ENCODE measurements around the gene TUBA1C. TPM values are rescaled to one million over a fixed set of nuclear protein-coding genes. Genes with fewer than 3 reads are reported as not detected.
"Not testable (repeated sequence)": the region's sequence is repeated elsewhere in the genome, so short reads cannot be mapped to it uniquely, and the experiment has no call there.

TUBA1C gene
- polyA plus RNA-seq, 5 donors: 121 to 180 (median 171) TPM

DNA sequence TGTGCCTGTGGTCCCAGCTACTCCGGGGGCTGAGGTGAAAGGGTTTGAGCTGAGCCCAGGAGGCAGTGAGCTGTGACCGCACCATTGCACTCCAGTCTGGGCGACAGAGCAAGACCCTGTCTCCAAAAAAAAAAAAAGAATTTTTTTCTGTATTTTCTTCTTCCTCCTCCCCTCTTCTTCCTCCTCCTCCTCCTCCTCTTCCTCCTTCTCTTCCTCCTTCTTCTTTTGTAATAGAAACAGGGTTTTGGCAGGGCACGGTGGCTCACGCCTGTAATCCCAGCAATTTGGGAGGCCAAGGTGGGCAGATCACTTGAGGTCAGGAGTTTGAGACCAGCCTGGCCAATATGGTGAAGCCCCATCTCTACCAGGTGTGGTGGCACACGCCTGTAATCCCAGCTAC, 15.7 kb downstream of the TUBA1C start:
- not testable (repeated sequence) for DNase-seq

DNA sequence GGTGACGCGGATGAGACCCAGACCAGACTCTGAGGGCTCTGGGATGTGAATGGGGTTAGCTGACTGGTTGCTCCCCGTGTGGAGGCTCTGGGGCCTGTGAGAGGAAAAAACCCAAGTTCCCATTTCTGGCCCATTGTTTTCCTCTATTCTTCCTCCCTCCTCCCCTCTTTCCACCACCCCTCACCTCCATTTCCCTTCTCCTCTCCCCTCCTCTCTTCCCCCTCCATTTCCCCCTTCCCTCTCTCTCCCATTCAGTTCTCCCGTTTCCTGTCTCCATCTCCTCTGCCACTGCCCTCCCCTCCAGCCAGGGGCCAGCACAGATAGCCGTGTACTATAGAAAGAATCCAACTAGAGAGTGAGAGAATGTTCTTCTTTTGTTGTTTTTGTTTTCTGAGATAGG, 17.4 kb downstream of the TUBA1C start:
- no peak for DNase-seq

DNA sequence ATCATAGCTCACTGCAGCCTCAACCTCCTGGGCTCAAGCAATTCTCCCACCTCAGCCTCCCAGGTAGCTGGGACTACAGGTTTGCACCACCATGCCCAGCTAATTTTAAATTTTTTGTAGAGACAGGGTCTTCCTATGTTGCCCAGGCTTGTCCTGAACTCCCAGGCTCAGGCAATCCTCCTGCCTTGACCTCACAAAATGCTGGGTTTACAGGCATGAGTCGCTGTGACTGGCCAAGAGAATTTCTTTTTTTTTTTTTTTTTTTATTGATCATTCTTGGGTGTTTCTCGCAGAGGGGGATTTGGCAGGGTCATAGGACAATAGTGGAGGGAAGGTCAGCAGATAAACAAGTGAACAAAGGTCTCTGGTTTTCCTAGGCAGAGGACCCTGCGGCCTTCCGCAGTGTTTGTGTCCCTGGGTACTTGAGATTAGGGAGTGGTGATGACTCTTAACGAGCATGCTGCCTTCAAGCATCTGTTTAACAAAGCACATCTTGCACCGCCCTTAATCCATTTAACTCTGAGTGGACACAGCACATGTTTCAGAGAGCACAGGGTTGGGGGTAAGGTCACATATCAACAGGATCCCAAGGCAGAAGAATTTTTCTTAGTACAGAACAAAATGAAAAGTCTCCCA, 18.0 kb downstream of the TUBA1C start:
- not testable (repeated sequence) for DNase-seq

DNA sequence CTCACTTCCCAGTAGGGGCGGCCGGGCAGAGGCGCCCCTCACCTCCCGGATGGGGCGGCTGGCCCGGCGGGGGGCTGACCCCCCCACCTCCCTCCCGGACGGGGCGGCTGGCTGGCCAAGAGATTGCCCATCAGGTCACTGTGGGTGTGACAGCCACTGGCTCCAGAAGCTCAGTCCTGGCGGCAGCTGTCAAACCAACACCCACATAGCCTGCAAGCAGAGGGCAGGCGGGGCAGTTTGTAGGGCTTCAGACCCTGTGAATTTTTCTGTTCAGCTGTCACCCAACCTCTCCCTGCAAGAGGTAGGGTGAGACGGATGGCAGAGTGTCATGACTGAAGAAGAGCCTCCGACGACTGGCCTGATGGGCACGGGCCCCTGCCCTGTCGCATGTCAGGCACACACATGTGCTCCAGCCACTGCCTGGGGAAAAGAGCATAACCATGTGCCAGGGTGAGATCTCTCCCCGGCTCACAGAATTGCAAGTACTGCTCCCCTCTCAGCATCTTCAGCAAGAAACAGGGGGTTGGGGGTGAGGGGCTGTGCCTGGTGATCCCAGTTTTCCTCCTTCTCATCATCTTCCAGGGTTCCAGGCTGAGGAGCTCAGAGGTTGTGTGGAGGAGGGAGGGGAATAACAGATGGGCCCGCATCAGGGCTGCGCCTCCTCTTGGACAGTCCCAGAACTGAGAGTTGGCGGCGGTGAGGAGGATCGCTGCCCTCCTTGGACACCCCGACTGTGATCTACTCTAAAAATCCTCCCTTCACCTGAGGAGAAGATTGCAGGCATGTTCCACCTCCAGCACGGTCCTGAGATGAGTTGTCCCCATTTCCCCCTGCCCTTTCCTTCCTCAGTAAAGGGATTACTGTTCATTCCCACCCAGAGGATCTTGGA, 18.9 kb downstream of the TUBA1C start:
- no peak for DNase-seq

DNA sequence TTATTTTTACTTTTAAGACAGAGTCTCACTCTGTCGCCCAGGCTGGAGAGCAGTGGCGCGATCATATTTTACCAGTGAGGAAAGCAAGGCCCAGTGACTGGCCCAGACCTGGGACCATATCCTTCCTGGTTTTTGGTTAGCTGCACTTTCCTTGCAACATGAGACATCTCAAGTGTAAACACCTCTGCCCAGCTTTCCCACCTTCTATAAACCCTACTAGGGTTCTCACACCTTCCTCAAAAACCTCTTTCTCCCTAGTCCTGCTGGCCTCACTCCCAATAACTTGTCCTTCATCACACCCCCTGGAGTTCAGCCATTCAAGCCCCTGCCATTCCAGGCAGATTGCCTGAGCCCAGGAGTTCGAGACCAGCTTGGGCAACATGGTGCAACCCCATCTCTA, 19.8 kb downstream of the TUBA1C start:
- no peak for DNase-seq

DNA sequence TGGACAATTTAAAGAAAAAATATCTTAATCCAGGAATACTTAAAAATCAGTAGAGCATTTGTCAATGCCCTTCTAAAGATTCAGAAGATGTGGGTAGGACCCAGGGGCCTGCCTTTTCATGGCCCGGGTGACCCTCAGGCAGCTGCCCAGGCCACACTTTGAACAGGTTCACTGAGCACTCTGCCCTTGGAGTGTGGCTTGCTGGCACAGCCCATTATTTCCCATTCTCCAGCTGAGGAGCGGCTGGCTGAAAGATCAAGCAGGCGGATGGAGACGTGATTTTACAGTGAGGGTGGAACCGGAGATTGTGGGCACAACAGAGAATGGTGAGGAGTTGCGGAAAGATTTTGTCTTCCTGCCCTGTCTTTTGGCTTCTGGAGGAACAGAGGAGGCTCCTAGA, 23.0 kb downstream of the TUBA1C start:
- DNase-seq: no peak

DNA sequence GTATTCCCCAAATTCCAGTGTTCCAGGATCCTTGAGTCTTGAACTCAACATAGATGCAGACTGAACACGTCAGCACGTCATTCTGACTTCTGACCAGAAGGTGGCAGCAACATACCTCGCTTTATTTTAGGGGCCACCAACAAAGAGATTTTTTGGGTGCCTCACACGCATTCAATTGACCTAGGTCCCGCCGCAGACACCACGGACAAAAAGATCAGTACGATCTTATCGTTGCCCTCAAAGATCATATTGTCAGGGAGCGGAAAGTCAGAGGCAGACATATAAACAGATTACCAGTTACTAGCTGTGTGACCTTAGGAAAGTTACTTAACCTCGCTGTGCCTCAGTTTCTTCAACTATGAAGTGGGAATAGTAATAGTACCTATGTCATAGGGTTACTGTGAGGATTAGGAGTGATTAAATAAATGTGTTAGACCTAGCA, 23.6 kb downstream of the TUBA1C start:
- DNase-seq: peak in 1 of 2 donors; percentile 51

DNA sequence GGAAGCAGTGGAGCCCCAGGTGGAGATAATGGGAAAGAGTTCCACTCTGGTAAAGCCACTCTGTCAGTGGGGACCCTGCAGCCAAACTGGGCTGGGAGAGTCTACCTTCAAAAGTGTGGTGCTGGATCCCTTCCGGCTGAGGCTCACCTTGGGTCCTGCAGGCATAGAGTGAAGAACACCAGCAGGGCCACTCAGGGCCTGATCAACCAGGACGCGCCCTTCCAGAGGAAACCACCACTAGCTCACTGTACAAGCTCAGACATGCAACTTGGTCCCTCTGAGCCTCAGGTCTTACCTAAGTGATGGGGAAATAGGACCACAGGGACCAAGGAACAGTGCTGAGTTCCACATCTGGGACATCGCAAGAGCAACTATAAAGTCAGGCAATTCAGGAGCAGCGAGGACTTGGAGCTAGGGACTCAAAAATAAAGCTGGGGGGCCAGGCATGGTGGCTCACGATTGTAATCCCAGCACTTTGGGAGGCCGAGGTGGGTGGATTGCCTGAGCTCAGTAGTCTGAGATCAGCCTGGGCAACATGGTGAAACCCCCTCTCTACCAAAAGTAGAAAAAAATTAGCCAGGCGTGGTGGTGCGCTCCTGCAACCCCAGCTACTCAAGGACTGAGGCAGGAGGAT, 24.2 kb downstream of the TUBA1C start:
- DNase-seq: no peak

DNA sequence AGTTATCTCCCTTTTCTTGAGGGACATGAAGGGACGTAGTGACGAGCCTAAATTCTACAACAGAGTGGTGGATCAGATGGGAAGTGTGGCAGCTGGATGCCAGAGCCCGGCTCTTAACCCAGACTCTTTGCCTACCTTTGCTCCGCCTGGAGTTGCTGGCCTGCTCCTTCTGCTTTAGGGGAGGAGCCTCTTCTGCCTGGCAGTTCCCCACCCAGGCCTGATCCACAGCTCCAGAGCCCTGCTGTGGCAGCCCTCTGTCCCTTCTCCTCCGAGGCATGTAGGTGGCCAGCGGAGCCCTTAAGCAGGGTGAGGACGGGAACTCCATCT, 27.8 kb downstream of the TUBA1C start:
- no peak for DNase-seq

DNA sequence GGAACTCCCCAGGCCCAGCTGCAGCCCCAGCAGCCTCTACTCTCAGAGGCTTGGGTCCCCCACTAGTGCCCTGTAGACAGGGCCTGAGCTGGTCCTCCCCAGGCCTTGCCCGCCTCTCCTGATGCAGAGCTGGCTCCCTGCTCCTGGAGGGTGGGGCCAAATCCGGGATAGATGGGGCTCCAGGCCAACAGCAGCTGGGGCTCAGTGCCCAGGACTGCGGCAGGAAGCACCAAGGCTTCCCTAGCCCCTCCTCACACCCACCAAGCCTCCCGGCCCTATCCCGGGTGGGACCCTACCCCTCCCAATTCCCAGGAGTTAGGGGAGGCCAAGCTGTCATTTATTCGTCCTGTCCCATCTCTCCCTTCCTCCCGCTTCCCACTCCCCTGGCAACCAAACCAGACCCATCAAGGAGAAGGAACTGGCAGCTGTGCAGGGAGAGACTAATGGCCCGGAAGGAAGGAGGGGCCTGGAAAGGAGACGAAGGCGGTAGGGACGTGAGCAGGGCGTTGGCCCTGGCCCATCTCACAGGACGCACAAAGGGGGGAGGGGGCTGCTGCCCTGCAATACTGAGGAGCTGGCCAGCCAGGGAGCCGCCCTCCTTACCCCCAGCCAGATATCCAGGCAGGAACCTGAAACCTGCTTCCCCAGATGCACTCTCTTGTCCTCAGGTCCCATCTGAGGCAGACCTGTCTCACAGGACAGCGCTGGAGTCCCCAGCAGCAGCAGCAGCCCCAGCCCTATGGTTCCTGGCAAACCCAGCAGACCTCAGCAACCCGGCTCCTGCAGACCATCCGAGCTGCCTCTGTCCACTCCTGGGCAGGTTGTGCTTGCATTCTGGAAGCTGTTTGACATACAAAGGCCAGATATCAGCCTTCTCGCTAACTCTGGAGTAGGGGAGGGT, 28.4 kb downstream of the TUBA1C start:
- DNase-seq: peak; percentile 61 to 68

DNA sequence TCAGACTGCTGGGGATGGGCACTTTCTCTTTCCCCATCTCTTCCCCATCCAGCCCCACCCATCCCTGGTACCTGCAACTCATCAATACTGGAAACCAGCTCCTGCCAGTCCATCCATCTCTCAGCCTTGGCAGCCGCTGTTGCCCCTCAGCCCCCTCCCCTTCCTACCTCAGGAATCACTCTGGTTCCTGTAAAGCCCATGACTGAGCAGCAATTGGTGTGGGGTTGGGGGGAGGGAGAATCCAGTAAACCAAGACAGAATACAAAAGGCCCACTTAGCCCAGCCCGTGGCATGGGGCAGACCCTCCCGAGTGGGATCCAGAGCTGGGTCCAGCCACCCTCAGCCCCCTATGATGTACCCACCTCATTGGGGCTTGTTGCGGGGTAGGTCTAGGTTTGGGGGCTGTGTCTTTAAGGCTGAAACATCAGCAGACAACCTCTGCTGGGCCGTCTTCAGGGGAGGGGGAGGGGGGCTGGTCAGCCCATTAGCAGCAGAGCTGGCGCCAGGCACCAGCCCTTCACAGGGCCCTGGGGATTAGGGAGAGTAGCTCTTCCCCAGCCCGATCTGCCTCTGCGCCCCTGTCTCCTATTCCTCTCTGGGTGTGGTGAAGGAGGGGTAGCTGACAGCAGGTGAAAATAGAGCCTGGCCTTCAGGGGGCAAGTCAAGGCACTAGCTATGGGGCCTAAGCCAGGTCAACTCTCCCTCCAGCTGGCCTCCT, 29.4 kb downstream of the TUBA1C start:
- no peak for DNase-seq

DNA sequence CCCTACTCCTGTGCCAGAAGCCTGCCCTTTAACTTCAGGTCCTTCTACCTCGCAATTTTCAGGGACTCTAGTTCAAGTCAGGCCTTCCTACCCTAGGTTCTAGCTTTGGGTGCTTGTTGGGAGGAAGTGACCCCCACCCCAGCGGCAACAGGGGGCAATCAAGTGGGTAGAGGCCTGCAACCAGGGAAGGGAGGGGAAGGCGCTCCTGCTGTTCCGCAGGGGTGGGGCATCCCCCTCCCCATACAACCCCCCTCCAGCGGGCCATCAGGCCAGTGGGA, 29.9 kb downstream of the TUBA1C start:
- no peak for DNase-seq

DNA sequence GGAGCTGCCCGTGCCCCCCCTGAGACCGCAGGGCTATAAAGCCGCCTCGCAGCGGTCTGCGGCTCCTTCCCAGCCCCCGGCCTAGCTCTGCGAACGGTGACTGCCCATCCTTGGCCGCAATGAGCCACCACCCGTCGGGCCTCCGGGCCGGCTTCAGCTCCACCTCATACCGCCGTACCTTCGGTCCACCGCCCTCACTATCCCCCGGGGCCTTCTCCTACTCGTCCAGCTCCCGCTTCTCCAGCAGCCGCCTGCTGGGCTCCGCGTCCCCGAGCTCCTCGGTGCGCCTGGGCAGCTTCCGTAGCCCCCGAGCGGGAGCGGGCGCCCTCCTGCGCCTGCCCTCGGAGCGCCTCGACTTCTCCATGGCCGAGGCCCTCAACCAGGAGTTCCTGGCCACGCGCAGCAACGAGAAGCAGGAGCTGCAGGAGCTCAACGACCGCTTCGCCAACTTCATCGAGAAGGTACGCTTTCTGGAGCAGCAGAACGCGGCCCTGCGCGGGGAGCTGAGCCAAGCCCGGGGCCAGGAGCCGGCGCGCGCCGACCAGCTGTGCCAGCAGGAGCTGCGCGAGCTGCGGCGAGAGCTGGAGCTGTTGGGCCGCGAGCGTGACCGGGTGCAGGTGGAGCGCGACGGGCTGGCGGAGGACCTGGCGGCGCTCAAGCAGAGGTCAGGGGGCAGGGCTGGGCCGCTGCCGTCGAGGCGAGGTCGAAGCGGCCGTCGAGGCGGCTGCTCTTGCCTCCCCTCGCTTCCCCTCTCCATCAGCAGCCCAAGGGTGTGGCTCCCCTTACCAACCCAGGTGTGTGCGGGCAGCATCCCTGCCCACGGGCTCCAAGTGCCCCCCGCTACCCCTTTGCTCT, 30.4 kb downstream of the TUBA1C start, which contains the start of gene PRPH:
Gene PRPH (plus strand): TSS at position 66 of the 855 bp plus-strand sequence. CDS start 54 bp downstream, at position 120.
- no peak for DNase-seq

DNA sequence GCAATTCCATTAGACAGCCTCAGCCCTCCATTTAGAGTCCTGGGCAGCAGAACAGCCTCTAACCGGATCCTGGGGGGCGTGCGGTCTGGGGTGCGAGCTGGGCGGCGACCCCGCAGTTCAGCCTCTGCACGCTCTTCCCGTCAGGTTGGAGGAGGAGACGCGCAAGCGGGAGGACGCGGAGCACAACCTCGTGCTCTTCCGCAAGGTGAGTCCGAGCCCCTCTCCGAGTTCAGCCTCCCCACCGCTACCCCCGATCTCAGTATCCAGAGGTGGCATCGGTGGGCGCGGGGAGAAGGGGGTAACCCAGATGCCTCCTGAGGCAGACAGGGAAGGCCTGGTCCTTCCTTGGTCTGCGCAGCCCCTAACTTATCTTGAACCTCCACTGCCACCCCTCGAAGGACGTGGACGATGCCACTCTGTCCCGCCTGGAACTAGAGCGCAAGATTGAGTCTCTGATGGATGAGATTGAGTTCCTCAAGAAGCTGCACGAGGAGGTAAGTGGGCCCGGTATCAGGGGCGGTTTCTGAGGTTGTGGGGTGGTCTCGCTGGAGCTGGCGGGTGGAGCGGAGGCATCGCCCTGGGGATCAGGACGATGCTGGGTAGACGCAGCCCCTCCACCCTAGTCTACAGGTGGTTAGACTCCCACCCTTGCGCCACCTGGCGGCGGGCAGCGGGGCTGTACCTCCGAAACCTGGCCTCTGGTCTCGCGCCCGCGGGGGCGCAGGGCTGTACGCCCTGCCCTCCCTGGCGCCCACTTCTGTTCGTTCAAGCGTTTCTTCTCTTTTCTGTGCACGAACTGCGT, 31.4 kb downstream of the TUBA1C start:
- no peak for DNase-seq

DNA sequence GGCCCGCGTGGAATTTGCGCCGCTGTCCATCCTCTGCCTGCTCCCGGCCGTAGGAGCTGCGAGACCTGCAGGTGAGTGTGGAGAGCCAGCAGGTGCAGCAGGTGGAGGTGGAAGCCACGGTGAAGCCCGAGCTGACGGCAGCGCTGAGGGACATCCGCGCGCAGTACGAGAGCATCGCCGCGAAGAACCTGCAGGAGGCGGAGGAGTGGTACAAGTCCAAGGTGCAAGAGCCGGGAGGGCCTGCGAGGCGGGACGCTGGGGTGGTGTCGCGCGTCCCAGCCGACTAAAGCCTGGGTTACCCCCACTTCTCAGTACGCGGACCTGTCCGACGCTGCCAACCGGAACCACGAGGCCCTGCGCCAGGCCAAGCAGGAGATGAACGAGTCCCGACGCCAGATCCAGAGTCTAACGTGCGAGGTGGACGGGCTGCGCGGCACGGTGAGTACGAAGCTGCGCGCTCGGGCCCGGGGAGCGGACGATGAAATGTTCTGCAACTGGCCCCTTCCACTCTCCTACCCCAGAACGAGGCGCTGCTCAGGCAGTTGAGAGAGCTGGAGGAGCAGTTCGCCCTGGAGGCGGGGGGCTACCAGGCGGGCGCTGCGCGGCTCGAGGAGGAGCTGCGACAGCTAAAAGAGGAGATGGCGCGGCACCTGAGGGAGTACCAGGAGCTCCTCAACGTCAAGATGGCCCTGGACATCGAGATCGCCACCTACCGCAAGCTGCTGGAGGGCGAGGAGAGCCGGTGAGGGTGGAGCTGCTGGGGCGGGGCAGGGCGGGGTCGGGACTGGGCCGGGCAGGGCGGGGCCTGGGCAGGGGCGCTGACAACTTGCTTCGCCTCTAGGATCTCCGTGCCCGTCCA, 32.2 kb downstream of the TUBA1C start:
- no peak for DNase-seq

DNA sequence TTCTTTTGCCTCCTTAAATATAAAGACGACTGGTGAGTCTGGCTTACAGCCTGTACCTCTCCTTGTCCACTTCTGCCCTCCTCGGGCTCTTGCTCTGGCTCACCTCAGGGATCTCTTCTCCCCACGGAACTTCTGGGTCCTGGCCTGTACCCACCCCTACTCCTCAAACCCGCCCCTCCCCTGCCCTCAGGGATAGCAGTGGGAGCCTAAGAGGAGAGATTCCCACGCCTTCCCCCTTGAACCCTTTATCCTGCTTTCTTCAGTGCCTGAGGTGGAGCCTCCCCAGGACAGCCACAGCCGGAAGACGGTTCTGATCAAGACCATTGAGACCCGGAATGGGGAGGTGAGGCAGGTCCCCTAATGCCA, 32.8 kb downstream of the TUBA1C start:
- DNase-seq: no peak

DNA sequence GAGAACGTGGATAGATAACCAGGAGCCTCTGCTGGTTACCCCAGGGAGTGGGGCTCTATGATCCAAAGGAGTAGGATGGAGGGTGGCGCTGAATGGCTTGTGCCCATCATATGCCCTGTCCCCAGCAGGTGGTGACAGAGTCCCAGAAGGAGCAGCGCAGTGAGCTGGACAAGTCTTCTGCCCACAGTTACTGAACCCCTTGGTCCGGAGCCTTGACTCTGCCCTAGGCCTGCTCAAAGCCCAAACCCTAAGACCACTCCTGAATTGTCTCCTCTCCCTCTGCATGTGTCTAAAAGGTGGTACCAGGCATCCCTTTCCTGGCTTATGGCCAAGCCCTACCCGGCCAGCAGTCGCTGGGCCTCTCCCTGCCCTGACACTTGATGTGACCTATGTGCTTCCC, 33.3 kb downstream of the TUBA1C start:
- no peak for DNase-seq

DNA sequence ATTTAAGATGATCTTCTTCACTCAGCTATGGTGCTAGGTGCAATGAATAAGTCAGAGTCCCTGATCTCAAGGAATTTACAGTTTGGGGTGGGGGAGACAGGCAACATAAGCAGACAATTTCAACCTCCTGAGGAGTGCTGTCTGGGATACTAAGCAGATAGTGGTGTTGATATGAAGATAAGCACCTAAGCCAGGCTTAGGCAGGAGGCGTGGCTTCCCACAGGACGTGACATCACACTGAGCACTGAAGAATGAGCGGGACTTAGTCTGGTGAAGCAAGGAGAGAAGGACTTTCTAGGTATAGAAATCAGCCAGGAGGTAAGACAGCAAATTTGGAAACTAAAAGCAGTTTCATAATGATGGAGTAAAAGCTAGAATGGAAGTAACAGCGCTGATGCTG, 36.9 kb downstream of the TUBA1C start:
- no peak for DNase-seq

DNA sequence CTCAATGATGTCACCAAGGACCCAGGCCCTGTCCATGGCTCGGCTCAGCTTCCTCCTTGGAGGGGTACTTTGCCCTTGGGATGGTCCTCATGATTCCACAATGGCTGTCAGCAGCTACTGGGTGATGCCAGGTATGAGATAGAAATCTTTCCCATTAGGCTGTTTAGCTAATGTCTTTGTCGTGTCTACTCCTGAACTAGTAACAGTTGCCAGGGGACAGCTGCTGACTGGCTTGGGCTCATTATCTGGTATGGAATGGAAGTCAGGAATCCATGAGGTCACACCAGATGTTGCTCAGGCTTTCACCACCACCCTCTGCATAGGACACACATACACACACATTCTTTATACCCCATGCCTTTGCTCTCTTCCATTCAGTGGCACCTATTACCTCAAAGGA, 39.3 kb downstream of the TUBA1C start:
- no peak for DNase-seq

Data from right lung (tissue), 5 donors.